ENCODE measurements around the gene MKRN2OS. TPM values are rescaled to one million over a fixed set of nuclear protein-coding genes. Genes with fewer than 3 reads are reported as not detected.
A peak's percentile ranks its signal among the peaks of the same experiment; 100 is the strongest.

MKRN2OS gene
- total RNA-seq, 2 experiments from 2014 or later, result not detected

- Mint-ChIP-seq H3K36me3 (ENCODE audit: low read depth) (peaks cover 4% of the 10 kb centered on the region), H3K27me3 (no peaks in the 10 kb centered on the region), H3K27ac (no peak overlapping the region), H3K4me1 (ENCODE audit: low read depth) (no peaks in the 10 kb centered on the region), H3K4me3 (no peak overlapping the region), H3K9me3 (no peaks in the 10 kb centered on the region)
- ChIA-PET CTCF (no interaction called here), POLR2A (no interaction called here)
- DNase-seq (peak in 2 of 14 experiments; percentile 6 to 14), ATAC-seq (ENCODE audit: poor library complexity) (no peak)
- no peak for TF ChIP-seq CTCF (IDR thresholded peaks at IDR 0.05)
- H3K27ac ChIP-seq (ENCODE audit: low read depth in 1 of 2, low read length in 2 of 2), result no peak overlapping the region
- H3K4me3 ChIP-seq (ENCODE audit: low read length), result no peak overlapping the region
- peaks cover 2% of the 10 kb centered on the region for H3K36me3 ChIP-seq (ENCODE audit: insufficient read depth, low read length)
- intact Hi-C loops (cut with DNase I, micrococcal nuclease), result no loop called here
- no peaks in the 10 kb centered on the region for H3K4me1 ChIP-seq (ENCODE audit: insufficient read depth, low read length)
- no peaks in the 10 kb centered on the region for H3K27me3 ChIP-seq (ENCODE audit: control insufficient read depth in 1 of 2, insufficient read depth in 2 of 2, low read length in 2 of 2)
- H3K9me3 ChIP-seq (ENCODE audit: control insufficient read depth in 1 of 2, insufficient read depth in 1 of 2, low read length in 2 of 2), result no peaks in the 10 kb centered on the region
Measured at GRCh38 chr3:12541625-12542024, 3.7 kb downstream of the MKRN2OS start.

- H3K4me3 ChIP-seq (ENCODE audit: low read length), result no peak overlapping the region
- no peaks in the 10 kb centered on the region for H3K27me3 ChIP-seq (ENCODE audit: control insufficient read depth in 1 of 2, insufficient read depth in 2 of 2, low read length in 2 of 2)
- no peak overlapping the region for H3K4me3 Mint-ChIP-seq
- H3K27ac Mint-ChIP-seq, result no peak overlapping the region
- ATAC-seq (ENCODE audit: poor library complexity) (no peak), DNase-seq (no peak)
- no peaks in the 10 kb centered on the region for H3K4me1 Mint-ChIP-seq (ENCODE audit: low read depth)
- ChIA-PET CTCF (no interaction called here), POLR2A (no interaction called here)
- peaks cover 16% of the 10 kb centered on the region for H3K36me3 Mint-ChIP-seq (ENCODE audit: low read depth)
- H3K27me3 Mint-ChIP-seq, result no peaks in the 10 kb centered on the region
- no peaks in the 10 kb centered on the region for H3K9me3 Mint-ChIP-seq
- no peak overlapping the region for H3K27ac ChIP-seq (ENCODE audit: low read depth in 1 of 2, low read length in 2 of 2)
- no peaks in the 10 kb centered on the region for H3K4me1 ChIP-seq (ENCODE audit: insufficient read depth, low read length)
- intact Hi-C loops (cut with DNase I, micrococcal nuclease), result no loop called here
- TF ChIP-seq CTCF (IDR thresholded peaks at IDR 0.05), result no peak
- H3K9me3 ChIP-seq (ENCODE audit: control insufficient read depth in 1 of 2, insufficient read depth in 1 of 2, low read length in 2 of 2), result no peaks in the 10 kb centered on the region
- peaks cover 18% of the 10 kb centered on the region for H3K36me3 ChIP-seq (ENCODE audit: insufficient read depth, low read length)
Measured at GRCh38 chr3:12536423-12536822, 8.9 kb downstream of the MKRN2OS start.

GRCh38 chr3:12532182-12532581 lies 13.1 kb downstream of the MKRN2OS start:
- Histone ChIP-seq H3K36me3 (ENCODE audit: insufficient read depth, low read length) (peaks cover 32% of the 10 kb centered on the region), H3K9me3 (ENCODE audit: control insufficient read depth in 1 of 2, insufficient read depth in 1 of 2, low read length in 2 of 2) (no peaks in the 10 kb centered on the region), H3K4me1 (ENCODE audit: insufficient read depth, low read length) (no peaks in the 10 kb centered on the region), H3K4me3 (ENCODE audit: low read length) (no peak overlapping the region), H3K27me3 (ENCODE audit: control insufficient read depth in 1 of 2, insufficient read depth in 2 of 2, low read length in 2 of 2) (no peaks in the 10 kb centered on the region), H3K27ac (ENCODE audit: low read depth in 1 of 2, low read length in 2 of 2) (no peak overlapping the region)
- H3K36me3 Mint-ChIP-seq (ENCODE audit: low read depth), result peaks cover 44% of the 10 kb centered on the region
- no peaks in the 10 kb centered on the region for H3K27me3 Mint-ChIP-seq
- ChIA-PET POLR2A (no interaction called here), CTCF (no interaction called here)
- intact Hi-C loops (cut with DNase I, micrococcal nuclease), result no loop called here
- ATAC-seq (ENCODE audit: poor library complexity) (no peak), DNase-seq (no peak)
- no peak overlapping the region for H3K4me3 Mint-ChIP-seq
- TF ChIP-seq CTCF (IDR thresholded peaks at IDR 0.05), result no peak
- no peaks in the 10 kb centered on the region for H3K4me1 Mint-ChIP-seq (ENCODE audit: low read depth)
- H3K9me3 Mint-ChIP-seq, result no peaks in the 10 kb centered on the region
- no peak overlapping the region for H3K27ac Mint-ChIP-seq

Data from CD4-positive, alpha-beta T cell (primary cell).